Endodermal cell (in vitro differentiated cells): Measurements from ENCODE around the gene VWA8. TPM values are rescaled to one million over a fixed set of nuclear protein-coding genes. Genes with fewer than 3 reads are reported as not detected.

Experiments used
- DNase-seq: peaks from one replicate; pipeline ENCODE4 v3.0.0-alpha.2; 2017
- H3K27ac ChIP-seq: 2 replicates; pipeline ENCODE4 v1.5.1; 2013; ENCODE audit warnings: mild to moderate bottlenecking, low read depth, low read length, moderate library complexity
- H3K27me3 ChIP-seq: 2 replicates; pipeline ENCODE4 v1.6.1; 2013; ENCODE audit warnings: mild to moderate bottlenecking, low read length, moderate library complexity; ENCODE audit not compliant: insufficient read depth, control insufficient read depth, poor library complexity, severe bottlenecking
- H3K36me3 ChIP-seq: 2 replicates; pipeline ENCODE4 v1.7.0; 2013; ENCODE audit warnings: mild to moderate bottlenecking, low read length, moderate library complexity; ENCODE audit not compliant: control insufficient read depth, insufficient read depth
- H3K4me1 ChIP-seq: one replicate; pipeline ENCODE4 v1.7.0; 2013; ENCODE audit warnings: low read length; ENCODE audit not compliant: control insufficient read depth, insufficient read depth
- H3K4me3 ChIP-seq: 2 replicates; pipeline ENCODE4 v1.5.1; 2013; ENCODE audit warnings: mild to moderate bottlenecking, low read length, moderate library complexity
- H3K9ac ChIP-seq: 2 replicates; pipeline ENCODE4 v1.6.1; 2013; ENCODE audit warnings: mild to moderate bottlenecking, low read length, moderate library complexity; ENCODE audit not compliant: poor library complexity, severe bottlenecking; ENCODE audit errors: extremely low read depth
- H3K9me3 ChIP-seq: 2 replicates; pipeline ENCODE4 v1.6.1; 2013; ENCODE audit warnings: mild to moderate bottlenecking, low read length, moderate library complexity; ENCODE audit not compliant: control insufficient read depth
- H3K27ac Mint-ChIP-seq: 2 replicates; pipeline ENCODE4 v1.8.0; 2020; ENCODE audit warnings: mixed read lengths
- H3K27me3 Mint-ChIP-seq: 2 replicates; pipeline ENCODE4 v1.8.0; 2021; ENCODE audit warnings: mild to moderate bottlenecking, mixed read lengths; ENCODE audit not compliant: insufficient read depth
- H3K36me3 Mint-ChIP-seq: 2 replicates; pipeline ENCODE4 v1.8.0; 2020; ENCODE audit warnings: low read depth, mixed read lengths
- H3K4me1 Mint-ChIP-seq: 2 replicates; pipeline ENCODE4 v1.8.0; 2020; ENCODE audit warnings: mixed read lengths
- H3K4me3 Mint-ChIP-seq: 2 replicates; pipeline ENCODE4 v1.8.0; 2020; ENCODE audit warnings: mild to moderate bottlenecking, moderate library complexity, mixed read lengths
- H3K9me3 Mint-ChIP-seq: 2 replicates; pipeline ENCODE4 v1.8.0; 2020; ENCODE audit warnings: mild to moderate bottlenecking, mixed read lengths
- WGBS, 2 experiments: methylation state at CpG; one replicate each; pipeline versions ENCODE4 v1.1.5 to v1.1.7; 2013; ENCODE audit warnings: missing lambda C conversion rate in 2 of 2, mixed read lengths in 1 of 2; ENCODE audit not compliant: insufficient coverage in 1 of 2, insufficient read length in 1 of 2; 5-methylcytosine and 5-hydroxymethylcytosine counted together
- total RNA-seq, 2 donors: library from RNA; stranded (reverse); fragmentation: NEBNext Ultra II Directional in 1 of 2; extraction: Animal tissue kit (Norgen Biotek cat#: 25700) in 1 of 2; gene quantifications; 2 replicates in 1 of 2; 3 replicates in 1 of 2; pipeline ENCODE4 v1.2.1, GENCODE V29; 2021
- TF ChIP-seq, protein P1 (sequence below): fragments of 200-600 bp; sonication (generic); conservative IDR thresholded peaks from 2 replicates; pipeline ENCODE4 v1.5.0; 2021; ENCODE audit warnings: antibody characterized with exemption, mild to moderate bottlenecking

Gene VWA8
- total RNA-seq, 2 donors from 2014 or later = 24.6 to 25.6 TPM

DNA sequence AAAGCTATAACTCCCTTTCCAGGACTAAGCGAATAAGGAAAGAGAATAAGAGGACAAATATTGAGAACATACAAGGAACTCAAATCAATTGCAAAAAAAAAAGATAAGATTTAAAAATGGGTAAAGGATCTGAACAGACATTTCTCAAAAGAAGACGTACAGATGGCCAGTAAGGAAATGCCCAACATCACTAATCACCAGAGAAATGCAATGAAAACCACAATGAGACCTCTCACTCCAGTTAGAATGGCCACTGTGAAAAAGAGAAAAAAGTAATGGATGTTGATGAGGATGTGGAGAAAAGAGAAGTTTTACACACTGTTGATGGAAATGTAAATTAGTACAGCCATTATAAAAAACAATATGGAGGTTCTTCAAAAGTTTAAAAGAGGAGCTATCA is 63.8 kb downstream of the VWA8 start:
- TF ChIP-seq, protein P1, sequence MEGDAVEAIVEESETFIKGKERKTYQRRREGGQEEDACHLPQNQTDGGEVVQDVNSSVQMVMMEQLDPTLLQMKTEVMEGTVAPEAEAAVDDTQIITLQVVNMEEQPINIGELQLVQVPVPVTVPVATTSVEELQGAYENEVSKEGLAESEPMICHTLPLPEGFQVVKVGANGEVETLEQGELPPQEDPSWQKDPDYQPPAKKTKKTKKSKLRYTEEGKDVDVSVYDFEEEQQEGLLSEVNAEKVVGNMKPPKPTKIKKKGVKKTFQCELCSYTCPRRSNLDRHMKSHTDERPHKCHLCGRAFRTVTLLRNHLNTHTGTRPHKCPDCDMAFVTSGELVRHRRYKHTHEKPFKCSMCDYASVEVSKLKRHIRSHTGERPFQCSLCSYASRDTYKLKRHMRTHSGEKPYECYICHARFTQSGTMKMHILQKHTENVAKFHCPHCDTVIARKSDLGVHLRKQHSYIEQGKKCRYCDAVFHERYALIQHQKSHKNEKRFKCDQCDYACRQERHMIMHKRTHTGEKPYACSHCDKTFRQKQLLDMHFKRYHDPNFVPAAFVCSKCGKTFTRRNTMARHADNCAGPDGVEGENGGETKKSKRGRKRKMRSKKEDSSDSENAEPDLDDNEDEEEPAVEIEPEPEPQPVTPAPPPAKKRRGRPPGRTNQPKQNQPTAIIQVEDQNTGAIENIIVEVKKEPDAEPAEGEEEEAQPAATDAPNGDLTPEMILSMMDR = no peak
- Histone ChIP-seq H3K9ac (no peak overlapping the region), H3K4me1 (no peaks in the 10 kb centered on the region), H3K27me3 (no peaks in the 10 kb centered on the region), H3K9me3 (no peaks in the 10 kb centered on the region), H3K4me3 (no peak overlapping the region), H3K36me3 (peaks cover 5% of the 10 kb centered on the region), H3K27ac (no peak overlapping the region)
- DNase-seq = no peak
- Mint-ChIP-seq H3K27ac (no peak overlapping the region), H3K27me3 (no peaks in the 10 kb centered on the region), H3K36me3 (peaks cover 16% of the 10 kb centered on the region), H3K9me3 (peaks cover 16% of the 10 kb centered on the region), H3K4me1 (peaks cover 7% of the 10 kb centered on the region), H3K4me3 (no peak overlapping the region)
- 100% methylated on average over 1 of the region's 2 CpGs; no CpG with 5 or more reads in 1 of the 2 experiments for WGBS, 2 experiments

DNA sequence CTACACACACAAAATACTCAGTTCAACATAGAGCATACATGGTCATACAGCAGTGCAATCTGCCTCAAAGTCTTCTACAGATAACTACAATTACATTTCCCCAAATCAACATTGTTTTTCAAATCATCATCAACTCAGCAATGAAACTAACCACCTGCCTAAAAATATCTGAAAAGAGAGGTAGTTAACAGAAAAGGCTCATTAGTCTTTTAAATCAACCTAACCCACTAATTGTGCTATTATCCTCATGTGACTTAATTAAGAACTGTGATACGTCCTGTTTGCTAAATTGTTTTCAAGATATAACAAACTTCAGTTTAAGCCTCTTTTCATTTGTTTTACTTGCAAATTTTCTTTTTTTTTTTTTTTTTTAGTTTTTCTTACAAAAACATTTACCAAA is 65.4 kb downstream of the VWA8 start:
- Histone ChIP-seq H3K4me1 (no peaks in the 10 kb centered on the region), H3K9ac (no peak overlapping the region), H3K27ac (no peak overlapping the region), H3K27me3 (no peaks in the 10 kb centered on the region), H3K9me3 (no peaks in the 10 kb centered on the region), H3K36me3 (peaks cover 15% of the 10 kb centered on the region), H3K4me3 (no peak overlapping the region)
- H3K4me3 Mint-ChIP-seq = no peak overlapping the region
- peaks cover 23% of the 10 kb centered on the region for H3K36me3 Mint-ChIP-seq
- H3K9me3 Mint-ChIP-seq = peaks cover 16% of the 10 kb centered on the region
- peaks cover 7% of the 10 kb centered on the region for H3K4me1 Mint-ChIP-seq
- DNase-seq = no peak
- WGBS, 2 experiments = 95% methylated on average over 1 of the region's 1 CpG; no CpG with 5 or more reads in 1 of the 2 experiments
- TF ChIP-seq, protein P1 = no peak
- H3K27ac Mint-ChIP-seq = no peak overlapping the region
- H3K27me3 Mint-ChIP-seq = no peaks in the 10 kb centered on the region

DNA sequence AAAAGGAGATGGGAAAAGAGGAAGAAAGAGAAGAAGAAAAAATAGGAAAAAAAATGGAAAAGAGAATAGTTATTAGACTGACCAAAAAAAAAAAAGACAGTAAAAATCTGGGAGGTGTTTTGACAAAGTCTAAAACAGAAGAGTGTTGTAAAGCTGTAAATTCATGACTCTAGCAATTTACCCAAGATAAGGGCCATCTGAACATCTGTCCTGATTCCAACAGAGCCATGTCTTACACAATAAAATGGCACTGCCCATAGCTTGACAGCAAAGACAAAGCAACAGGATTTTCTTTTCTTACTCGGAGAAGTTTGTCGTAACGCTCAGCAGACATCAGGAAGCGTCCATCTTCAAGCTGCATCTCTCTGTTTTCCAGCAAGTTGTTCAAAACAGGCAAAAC is 69.8 kb downstream of the VWA8 start:
- H3K4me3 Mint-ChIP-seq = no peak overlapping the region
- Histone ChIP-seq H3K4me1 (no peaks in the 10 kb centered on the region), H3K36me3 (peaks cover 16% of the 10 kb centered on the region), H3K27ac (no peak overlapping the region), H3K27me3 (no peaks in the 10 kb centered on the region), H3K9ac (no peak overlapping the region), H3K9me3 (no peaks in the 10 kb centered on the region), H3K4me3 (no peak overlapping the region)
- TF ChIP-seq, protein P1 = no peak
- no peak for DNase-seq
- H3K4me1 Mint-ChIP-seq = peaks cover 12% of the 10 kb centered on the region
- no peaks in the 10 kb centered on the region for H3K27me3 Mint-ChIP-seq
- WGBS, 2 experiments = 91 to 95% methylated on average over 4 of the region's 4 CpGs
- H3K36me3 Mint-ChIP-seq = peaks cover 24% of the 10 kb centered on the region
- H3K27ac Mint-ChIP-seq = no peak overlapping the region
- H3K9me3 Mint-ChIP-seq = no peaks in the 10 kb centered on the region
